Activated B cell treated with CpG ODN at 0.5 μM for 24 hours (primary cell): ENCODE measurements around the gene SLC16A8. TPM values are rescaled to one million over a fixed set of nuclear protein-coding genes. Genes with fewer than 3 reads are reported as not detected.

Source experiments
- ATAC-seq: fragments of 200-7000 bp; cut with Tn5 transposase; one replicate; pipeline ENCODE4 v1.10.0; 2021; ENCODE audit warnings: low read depth, mild to moderate bottlenecking, moderate library complexity
- CTCF ChIA-PET: fragments of 350-600 bp; sonication (Branson Sonifier 250); formaldehyde crosslinking; loops from one replicate; lab custom pipeline; 2021; ENCODE audit warnings: antibody characterized with exemption; lab: Charles Lee
- POLR2A ChIA-PET: fragments of 350-600 bp; sonication (Branson Sonifier 250); formaldehyde crosslinking; loops from one replicate; lab custom pipeline; 2021; ENCODE audit warnings: antibody characterized with exemption; lab: Charles Lee
- DNase-seq: peaks from one replicate; pipeline ENCODE4 v3.0.0; 2022
- H3K27ac Mint-ChIP-seq: one replicate; pipeline ENCODE4 v1.8.0; 2020; ENCODE audit warnings: mixed read lengths
- H3K27me3 Mint-ChIP-seq: one replicate; pipeline ENCODE4 v1.8.0; 2021; ENCODE audit warnings: mixed read lengths
- H3K36me3 Mint-ChIP-seq: one replicate; pipeline ENCODE4 v1.8.0; 2021; ENCODE audit warnings: low read depth, mixed read lengths
- H3K4me1 Mint-ChIP-seq: one replicate; pipeline ENCODE4 v1.8.0; 2021; ENCODE audit warnings: mixed read lengths
- H3K4me3 Mint-ChIP-seq: one replicate; pipeline ENCODE4 v1.8.0; 2020; ENCODE audit warnings: mild to moderate bottlenecking, mixed read lengths
- H3K9me3 Mint-ChIP-seq: one replicate; pipeline ENCODE4 v1.8.0; 2020; ENCODE audit warnings: mixed read lengths
- CTCF ChIP-seq: fragments of 200-600 bp; IDR thresholded peaks from one replicate; pipeline ENCODE4 v1.8.0; 2022; ENCODE audit warnings: antibody characterized with exemption, mild to moderate bottlenecking
- intact Hi-C: fragments of 100-400 bp; cut with micrococcal nuclease; formaldehyde crosslinking; loops from one replicate; pipeline ENCODE4 v1.15.1; 2024
- total RNA-seq: library from RNA; stranded (reverse); gene quantifications from 2 replicates; pipeline ENCODE4 v1.2.3, GENCODE V29; 2022

Gene SLC16A8
- total RNA-seq, 1 donor from 2014 or later = not detected

- H3K36me3 Mint-ChIP-seq = no peaks in the 10 kb centered on the region
- POLR2A ChIA-PET = no interaction called here
- CTCF ChIA-PET = no interaction called here
- no peaks in the 10 kb centered on the region for H3K9me3 Mint-ChIP-seq
- no peak for DNase-seq
- H3K4me3 Mint-ChIP-seq = no peak overlapping the region
- intact Hi-C loops = no loop called here
- ATAC-seq = no peak
- TF ChIP-seq CTCF = no peak
- no peaks in the 10 kb centered on the region for H3K27me3 Mint-ChIP-seq
- no peaks in the 10 kb centered on the region for H3K4me1 Mint-ChIP-seq
- H3K27ac Mint-ChIP-seq = no peak overlapping the region
These were observed 55.4 kb downstream of the SLC16A8 start for GRCh38 chr22:38028344-38029130.

Other genes starting within 250 kb of the SLC16A8 start
- 12.6 and 16.5 TPM in 2 replicates for gene ANKRD54, start 239.8 kb downstream of the SLC16A8 start, total RNA-seq
- 712 and 718 TPM in 2 replicates for gene EIF3L, start 234.8 kb downstream of the SLC16A8 start, total RNA-seq
- gene MICALL1, start 177.9 kb downstream of the SLC16A8 start, total RNA-seq = 20.8 and 27.6 TPM in 2 replicates
- gene C22orf23, start 130.6 kb downstream of the SLC16A8 start, total RNA-seq = 0.16 TPM in 1 of 2 replicates, not detected in the other
- gene POLR2F, start 130.5 kb downstream of the SLC16A8 start, total RNA-seq = 47.8 and 67.3 TPM in 2 replicates
- gene SOX10, start 99.6 kb downstream of the SLC16A8 start, total RNA-seq = not detected in 2 replicates
- 21.5 and 25.5 TPM in 2 replicates for gene PICK1, start 26.8 kb downstream of the SLC16A8 start, total RNA-seq
- 0.34 and 0.64 TPM in 2 replicates for gene BAIAP2L2, start 26.5 kb upstream of the SLC16A8 start, total RNA-seq
- 53.0 and 64.0 TPM in 2 replicates for gene PLA2G6, start 97.6 kb upstream of the SLC16A8 start, total RNA-seq
- 2.3 and 4.5 TPM in 2 replicates for gene MAFF, start 117.8 kb upstream of the SLC16A8 start, total RNA-seq
- 17.4 and 24.0 TPM in 2 replicates for gene TMEM184B, start 188.8 kb upstream of the SLC16A8 start, total RNA-seq
- gene CSNK1E, start 233.2 kb upstream of the SLC16A8 start, total RNA-seq = 80.6 and 85.2 TPM in 2 replicates